IMR-90 (cell line): ENCODE results near the gene RAB23. TPM values are rescaled to one million over a fixed set of nuclear protein-coding genes. Genes with fewer than 3 reads are reported as not detected.

Experiments
- ATAC-seq: fragments of 200-7000 bp; cut with Tn5 transposase; 2 replicates; pipeline ENCODE4 v1.9.1; 2020; ENCODE audit warnings: low read depth, mild to moderate bottlenecking, moderate library complexity
- BruUV-seq: library from RNA; stranded (reverse); fragments of 400-500 nt; replicated peaks from 2 replicates; lab custom pipeline; 2021; lab: Mats Ljungman, UMichigan
- CTCF ChIA-PET: fragments of 300-600 bp; formaldehyde crosslinking; extraction: SDS; loops from one replicate; lab custom pipeline; 2021; ENCODE audit warnings: antibody characterized with exemption; lab: Yijun Ruan, JAX
- POLR2A ChIA-PET: fragments of 300-600 bp; sonication (Branson Sonifier 250); formaldehyde crosslinking; loops from one replicate; lab custom pipeline; 2022; ENCODE audit warnings: antibody characterized with exemption; ENCODE audit not compliant: unreplicated experiment; lab: Charles Lee
- DNase-seq: peaks from one replicate; pipeline ENCODE4 v3.0.0; 2013
- H2AFZ ChIP-seq: replicated peaks from 2 replicates; pipeline ENCODE3; 2013; ENCODE audit warnings: low read length, mild to moderate bottlenecking; ENCODE audit not compliant: poor library complexity
- H2AK5ac ChIP-seq: 2 replicates; pipeline ENCODE4 v1.6.1; 2013; ENCODE audit warnings: low read depth, low read length, inconsistent platforms
- H2AK9ac ChIP-seq: replicated peaks from 2 replicates; pipeline ENCODE3; 2013; ENCODE audit warnings: mild to moderate bottlenecking, low read depth, low read length, moderate library complexity; ENCODE audit not compliant: poor library complexity
- H2BK120ac ChIP-seq: 2 replicates; pipeline ENCODE4 v1.6.1; 2013; ENCODE audit warnings: low read depth, low read length, inconsistent platforms
- H2BK15ac ChIP-seq: 3 replicates; pipeline ENCODE4 v1.6.1; 2013; ENCODE audit warnings: low read depth, low read length, inconsistent platforms
- H2BK20ac ChIP-seq: 2 replicates; pipeline ENCODE4 v1.6.1; 2013; ENCODE audit warnings: low read depth, mild to moderate bottlenecking, inconsistent platforms, low read length, moderate library complexity
- H2BK5ac ChIP-seq: 2 replicates; pipeline ENCODE4 v1.6.1; 2013; ENCODE audit warnings: mild to moderate bottlenecking, low read depth, low read length, inconsistent platforms; ENCODE audit not compliant: poor library complexity, severe bottlenecking
- H3K14ac ChIP-seq: replicated peaks from 2 replicates; pipeline ENCODE4 v1.6.1; 2013; ENCODE audit warnings: low read depth, low read length, inconsistent platforms
- H3K18ac ChIP-seq: 2 replicates; pipeline ENCODE4 v1.6.1; 2013; ENCODE audit warnings: low read depth, low read length, control low read depth
- H3K23ac ChIP-seq: 2 replicates; pipeline ENCODE4 v1.6.1; 2013; ENCODE audit warnings: low read depth, low read length, inconsistent platforms
- H3K27ac ChIP-seq: 2 replicates; pipeline ENCODE4 v1.5.1; 2013; ENCODE audit warnings: mild to moderate bottlenecking, control low read depth, low read length; ENCODE audit not compliant: insufficient read depth
- H3K27me3 ChIP-seq: 2 replicates; pipeline ENCODE4 v1.6.1; 2013; ENCODE audit warnings: low read length; ENCODE audit not compliant: control insufficient read depth, insufficient read depth
- H3K36me3 ChIP-seq: 2 replicates; pipeline ENCODE4 v1.6.1; 2013; ENCODE audit warnings: low read length, mixed read lengths; ENCODE audit not compliant: control insufficient read depth, insufficient read depth
- H3K4ac ChIP-seq: 2 replicates; pipeline ENCODE4 v1.6.1; 2013; ENCODE audit warnings: low read depth, low read length, inconsistent platforms
- H3K4me1 ChIP-seq: 2 replicates; pipeline ENCODE4 v1.6.1; 2013; ENCODE audit warnings: low read length, mixed read lengths; ENCODE audit not compliant: control insufficient read depth, insufficient read depth
- H3K4me2 ChIP-seq: 2 replicates; pipeline ENCODE4 v1.6.1; 2013; ENCODE audit warnings: low read depth, mild to moderate bottlenecking, control low read depth, low read length, moderate library complexity
- H3K4me3 ChIP-seq: 2 replicates; pipeline ENCODE4 v1.5.1; 2013; ENCODE audit warnings: low read depth, mild to moderate bottlenecking, control low read depth, low read length, moderate library complexity; ENCODE audit not compliant: insufficient read depth
- H3K56ac ChIP-seq: 2 replicates; pipeline ENCODE4 v1.6.1; 2013; ENCODE audit warnings: low read length, inconsistent platforms; ENCODE audit not compliant: insufficient read depth; ENCODE audit errors: extremely low read depth
- H3K79me1 ChIP-seq, 2 experiments: 2 replicates each; pipeline ENCODE4 v1.6.1; 2013; ENCODE audit warnings: low read length in 2 of 2, inconsistent platforms in 1 of 2, low read depth in 1 of 2
- H3K9ac ChIP-seq: 2 replicates; pipeline ENCODE4 v1.6.1; 2013; ENCODE audit warnings: low read depth, low read length, control low read depth
- H3K9me1 ChIP-seq: 2 replicates; pipeline ENCODE4 v1.6.1; 2013; ENCODE audit warnings: low read length, inconsistent platforms; ENCODE audit not compliant: insufficient read depth
- H3K9me3 ChIP-seq: 2 replicates; pipeline ENCODE4 v1.6.1; 2013; ENCODE audit warnings: low read length; ENCODE audit not compliant: control insufficient read depth, insufficient read depth
- H4K20me1 ChIP-seq: 2 replicates; pipeline ENCODE4 v1.6.1; 2013; ENCODE audit warnings: low read length, inconsistent platforms; ENCODE audit not compliant: insufficient read depth
- H4K5ac ChIP-seq: 2 replicates; pipeline ENCODE4 v1.6.1; 2013; ENCODE audit warnings: mild to moderate bottlenecking, low read depth, low read length, control low read depth
- H4K8ac ChIP-seq, 2 experiments: 2 replicates each; pipeline ENCODE4 v1.6.1; 2013; ENCODE audit warnings: low read depth in 2 of 2, low read length in 2 of 2, control low read depth in 1 of 2, inconsistent platforms in 1 of 2
- H4K91ac ChIP-seq: 2 replicates; pipeline ENCODE4 v1.6.1; 2013; ENCODE audit warnings: low read depth, low read length, inconsistent platforms; ENCODE audit not compliant: insufficient read depth
- CEBPB ChIP-seq: IDR thresholded peaks from 2 replicates; pipeline ENCODE4 v1.6.1; 2012; ENCODE audit warnings: low read depth, low read length, improper control_type of control experiment
- CHD1 ChIP-seq: IDR thresholded peaks from 2 replicates; pipeline ENCODE4 v1.6.1; 2012; ENCODE audit warnings: low read depth, low read length, improper control_type of control experiment
- ELK1 ChIP-seq: fragments of 150-350 bp; IDR thresholded peaks from 2 replicates; pipeline ENCODE4 v1.6.1; 2016; ENCODE audit warnings: low read depth, mild to moderate bottlenecking, low read length, moderate library complexity, borderline replicate concordance
- FOS ChIP-seq: fragments of 150-350 bp; IDR thresholded peaks from 2 replicates; pipeline ENCODE4 v1.6.1; 2016; ENCODE audit warnings: low read depth, low read length
- MAFK ChIP-seq: IDR thresholded peaks from 2 replicates; pipeline ENCODE4 v1.6.1; 2012; ENCODE audit warnings: low read depth, low read length, improper control_type of control experiment
- MAZ ChIP-seq: IDR thresholded peaks from 2 replicates; pipeline ENCODE4 v1.6.1; 2012; ENCODE audit warnings: low read depth, mild to moderate bottlenecking, low read length, improper control_type of control experiment, moderate library complexity, borderline replicate concordance
- MXI1 ChIP-seq: IDR thresholded peaks from 2 replicates; pipeline ENCODE4 v1.6.1; 2012; ENCODE audit warnings: low read depth, mild to moderate bottlenecking, low read length, moderate library complexity, borderline replicate concordance
- NFE2L2 ChIP-seq: fragments of 150-350 bp; IDR thresholded peaks from 2 replicates; pipeline ENCODE4 v1.6.1; 2016; ENCODE audit warnings: low read depth, mild to moderate bottlenecking, low read length
- RAD21 ChIP-seq: IDR thresholded peaks from 2 replicates; pipeline ENCODE4 v1.6.1; 2012; ENCODE audit warnings: low read length, improper control_type of control experiment
- RCOR1 ChIP-seq: IDR thresholded peaks from 2 replicates; pipeline ENCODE4 v1.6.1; 2012; ENCODE audit warnings: mild to moderate bottlenecking, low read length, improper control_type of control experiment; ENCODE audit not compliant: insufficient replicate concordance
- RFX5 ChIP-seq: IDR thresholded peaks from 2 replicates; pipeline ENCODE4 v1.8.0; 2012; ENCODE audit warnings: low read depth, mild to moderate bottlenecking, low read length, moderate library complexity
- SMC3 ChIP-seq: fragments of 150-350 bp; IDR thresholded peaks from 2 replicates; pipeline ENCODE4 v1.6.1; 2016; ENCODE audit warnings: low read depth, mild to moderate bottlenecking, antibody characterized with exemption, low read length, moderate library complexity
- USF2 ChIP-seq: fragments of 150-350 bp; IDR thresholded peaks from 2 replicates; pipeline ENCODE4 v1.6.1; 2017; ENCODE audit warnings: mild to moderate bottlenecking, antibody characterized with exemption, low read length, low read depth
- WGBS, 2 experiments: methylation state at CpG; one replicate each; pipeline versions ENCODE4 v1.1.5 to v1.1.7; 2013; ENCODE audit warnings: missing lambda C conversion rate in 2 of 2; ENCODE audit not compliant: insufficient read length in 1 of 2; ENCODE audit errors: extremely low coverage in 2 of 2; 5-methylcytosine and 5-hydroxymethylcytosine counted together
- dilution Hi-C: fragments of 300-500 bp; cut with HindIII; formaldehyde crosslinking; loops from one replicate; pipeline ENCODE4 v1.14.3; 2018; ENCODE audit warnings: low sequenced_read_pairs; ENCODE audit not compliant: unreplicated experiment
- in situ Hi-C: fragments of 300-500 bp; cut with MboI; formaldehyde crosslinking; loops from 3 replicates; pipeline ENCODE4 v1.14.3; 2019; ENCODE audit warnings: low sequenced_read_pairs, inconsistent platforms, mixed read lengths
- intact Hi-C: fragments of 100-400 bp; cut with micrococcal nuclease; formaldehyde crosslinking; loops from 2 replicates; pipeline ENCODE4 v1.10.0; 2022
- polyA plus RNA-seq, 3 experiments: library from polyadenylated mRNA; depleted of rRNA; stranded (reverse); fragments of >200 nt; gene quantifications; 2 replicates each; pipeline ENCODE4 v1.2.3, GENCODE V29; 2012; ENCODE audit warnings: low replicate concordance in 1 of 3
- total RNA-seq: library from RNA; depleted of rRNA; stranded (reverse); fragments of >200 nt; gene quantifications from 2 replicates; pipeline ENCODE4 v1.2.3, GENCODE V29; 2012

The RAB23 gene
- total and polyA plus RNA-seq, 2 of the 4 experiments (the other 2 are of a cell fraction): 10.8 to 13.3 TPM

- TF ChIP-seq SMC3: no peak
Measured at GRCh38 chr6:57205550-57206328, 16.4 kb downstream of the RAB23 start (continued).

DNA sequence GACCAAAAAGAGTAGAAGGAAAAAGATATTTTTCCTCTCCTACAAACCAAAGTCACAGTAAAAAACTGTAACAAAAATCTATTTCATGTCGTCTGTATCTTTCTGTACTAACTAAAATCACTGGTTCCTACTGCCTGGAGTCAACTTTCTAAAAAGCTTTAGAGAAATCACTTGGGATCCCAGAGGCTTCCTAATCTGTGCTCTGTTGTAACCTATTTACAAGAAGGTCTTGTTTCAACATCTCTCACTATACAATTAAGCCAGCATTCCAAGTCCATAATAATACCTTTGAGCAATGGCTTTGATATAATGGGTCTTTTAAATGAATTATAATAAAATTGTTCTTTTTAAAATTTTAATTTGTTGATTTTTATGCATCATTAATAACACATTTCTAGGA, 20.4 kb downstream of the RAB23 start:
- Histone ChIP-seq H3K27ac (no peak overlapping the region), H2AFZ (no peak overlapping the region), H3K79me1 (peaks cover 23 to 60% of the 10 kb centered on the region in 2 experiments), H3K36me3 (peaks cover 2% of the 10 kb centered on the region), H3K14ac (no peak overlapping the region), H3K56ac (no peak overlapping the region), H3K4ac (no peak overlapping the region), H3K9me1 (peaks cover 16% of the 10 kb centered on the region), H2AK5ac (no peak overlapping the region), H3K4me3 (no peak overlapping the region), H3K4me1 (peaks cover 14% of the 10 kb centered on the region), H4K91ac (no peak overlapping the region), H2BK15ac (no peak overlapping the region), H4K8ac (no peak overlapping the region), H3K9ac (no peak overlapping the region), H2BK20ac (no peak overlapping the region), H3K27me3 (no peaks in the 10 kb centered on the region), H4K20me1 (peaks cover 17% of the 10 kb centered on the region), H2BK120ac (no peak overlapping the region), H3K18ac (no peak overlapping the region), H3K23ac (no peak overlapping the region), H2BK5ac (no peak overlapping the region), H4K5ac (no peak overlapping the region), H3K9me3 (no peaks in the 10 kb centered on the region), H3K4me2 (no peak overlapping the region), H2AK9ac (no peak overlapping the region)
- BruUV-seq: no TSS peak
- DNase-seq (no peak), ATAC-seq (no peak)
- ChIA-PET CTCF (no interaction called here), POLR2A (no interaction called here)
- no CpG with 5 or more reads among the region's 1 CpG for WGBS, 2 experiments
- intact Hi-C loops: no loop called here
- dilution Hi-C loops: no loop called here
- in situ Hi-C loops: no loop called here
- TF ChIP-seq RAD21 (no peak), MAZ (no peak), FOS (no peak), RCOR1 (no peak), RFX5 (no peak), ELK1 (no peak), SMC3 (no peak), MAFK (no peak), NFE2L2 (no peak), USF2 (no peak), CHD1 (no peak), MXI1 (no peak), CEBPB (no peak)
